ENCODE measurements around the gene E2F1.

The E2F1 gene

GRCh38 chr20:33664762-33665144 is 21.4 kb downstream of the E2F1 start:
- H3K4me3 ChIP-seq (replicated peaks; ENCODE audit: insufficient read depth, low read length) = no peak overlapping the region
- H3K27me3 ChIP-seq (ENCODE audit: insufficient read depth, poor library complexity, severe bottlenecking) = no peaks in the 10 kb centered on the region
- H3K27ac ChIP-seq (replicated peaks) = no peak overlapping the region
- TF ChIP-seq SPI1 (IDR thresholded peaks at IDR 0.05; ENCODE audit: borderline replicate concordance, low read depth) (no peak), REST (IDR thresholded peaks at IDR 0.05; ENCODE audit: insufficient replicate concordance, low read depth) (no peak), POLR2AphosphoS5 (IDR thresholded peaks at IDR 0.05; ENCODE audit: low read depth) (no peak), GABPA (IDR thresholded peaks at IDR 0.05; ENCODE audit: low read depth) (no peak)
- TF ChIP-seq, protein P1, sequence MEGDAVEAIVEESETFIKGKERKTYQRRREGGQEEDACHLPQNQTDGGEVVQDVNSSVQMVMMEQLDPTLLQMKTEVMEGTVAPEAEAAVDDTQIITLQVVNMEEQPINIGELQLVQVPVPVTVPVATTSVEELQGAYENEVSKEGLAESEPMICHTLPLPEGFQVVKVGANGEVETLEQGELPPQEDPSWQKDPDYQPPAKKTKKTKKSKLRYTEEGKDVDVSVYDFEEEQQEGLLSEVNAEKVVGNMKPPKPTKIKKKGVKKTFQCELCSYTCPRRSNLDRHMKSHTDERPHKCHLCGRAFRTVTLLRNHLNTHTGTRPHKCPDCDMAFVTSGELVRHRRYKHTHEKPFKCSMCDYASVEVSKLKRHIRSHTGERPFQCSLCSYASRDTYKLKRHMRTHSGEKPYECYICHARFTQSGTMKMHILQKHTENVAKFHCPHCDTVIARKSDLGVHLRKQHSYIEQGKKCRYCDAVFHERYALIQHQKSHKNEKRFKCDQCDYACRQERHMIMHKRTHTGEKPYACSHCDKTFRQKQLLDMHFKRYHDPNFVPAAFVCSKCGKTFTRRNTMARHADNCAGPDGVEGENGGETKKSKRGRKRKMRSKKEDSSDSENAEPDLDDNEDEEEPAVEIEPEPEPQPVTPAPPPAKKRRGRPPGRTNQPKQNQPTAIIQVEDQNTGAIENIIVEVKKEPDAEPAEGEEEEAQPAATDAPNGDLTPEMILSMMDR (IDR thresholded peaks at IDR 0.05; ENCODE audit: insufficient read depth, low read length) = no peak
- DNase-seq (ENCODE audit: low read depth in 1 of 2, low spot score in 1 of 2) = no peak

DNA sequence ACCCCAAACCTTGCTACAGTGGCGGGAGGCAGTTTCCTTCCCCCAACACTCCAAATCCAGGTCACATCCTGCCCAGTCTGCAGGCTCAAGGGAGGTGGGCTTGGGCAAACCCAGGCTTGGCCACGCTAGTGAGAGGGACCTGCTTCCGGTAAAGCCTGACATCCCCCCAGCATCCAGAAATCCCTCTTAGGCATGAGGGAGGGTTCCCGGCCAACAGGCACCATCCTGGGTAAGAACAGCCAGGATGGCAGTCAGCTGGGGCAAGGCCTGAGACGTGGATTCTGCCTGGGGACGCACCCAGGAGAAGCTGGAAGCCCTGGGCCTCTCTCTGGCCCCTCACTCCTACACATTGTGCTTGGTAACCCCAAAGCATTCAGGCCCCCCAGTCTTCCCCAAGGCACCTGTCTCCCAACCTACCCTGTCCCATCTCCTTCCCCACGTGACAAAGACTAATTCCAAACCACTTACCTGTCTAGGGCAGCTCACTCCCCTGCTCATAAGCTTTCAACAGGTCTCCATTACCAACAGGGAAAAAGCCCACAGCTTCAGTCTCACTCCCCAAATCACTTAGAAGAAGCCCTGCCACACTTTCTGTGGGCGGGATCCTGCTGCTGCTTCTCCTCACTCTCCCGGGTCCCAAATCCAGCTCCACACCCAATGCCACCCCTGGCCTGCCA is 22.0 kb downstream of the E2F1 start:
- no peak for TF ChIP-seq SPI1 (IDR thresholded peaks at IDR 0.05; ENCODE audit: borderline replicate concordance, low read depth)
- no peak for TF ChIP-seq POLR2AphosphoS5 (IDR thresholded peaks at IDR 0.05; ENCODE audit: low read depth)
- TF ChIP-seq, protein P1 (IDR thresholded peaks at IDR 0.05; ENCODE audit: insufficient read depth, low read length) = no peak
- TF ChIP-seq REST (IDR thresholded peaks at IDR 0.05; ENCODE audit: insufficient replicate concordance, low read depth) = no peak
- TF ChIP-seq GABPA (IDR thresholded peaks at IDR 0.05; ENCODE audit: low read depth) = no peak
- Histone ChIP-seq H3K27me3 (ENCODE audit: insufficient read depth, poor library complexity, severe bottlenecking) (no peaks in the 10 kb centered on the region), H3K4me3 (replicated peaks; ENCODE audit: insufficient read depth, low read length) (peak overlapping the region; percentile 74), H3K27ac (replicated peaks) (peak overlapping the region; percentile 75)
- DNase-seq (ENCODE audit: low read depth in 1 of 2, low spot score in 1 of 2) = no peak

- Histone ChIP-seq H3K27ac (replicated peaks) (peak overlapping the region; percentile 75), H3K4me3 (replicated peaks; ENCODE audit: insufficient read depth, low read length) (peak overlapping the region; percentile 74), H3K27me3 (ENCODE audit: insufficient read depth, poor library complexity, severe bottlenecking) (no peaks in the 10 kb centered on the region)
- peak; percentile 70 to 79 for DNase-seq (ENCODE audit: low read depth in 1 of 2, low spot score in 1 of 2)
- no peak for TF ChIP-seq SPI1 (IDR thresholded peaks at IDR 0.05; ENCODE audit: borderline replicate concordance, low read depth)
- TF ChIP-seq POLR2AphosphoS5 (IDR thresholded peaks at IDR 0.05; ENCODE audit: low read depth) = peak; percentile 46; the same call in 1 of the 2 replicates
- peak; percentile 86 for TF ChIP-seq GABPA (IDR thresholded peaks at IDR 0.05; ENCODE audit: low read depth)
- TF ChIP-seq, protein P1 (IDR thresholded peaks at IDR 0.05; ENCODE audit: insufficient read depth, low read length) = no peak
These were observed 22.8 kb downstream of the E2F1 start for GRCh38 chr20:33663161-33664084.

Data from HL-60 (cell line).